BE2C (cell line): ENCODE measurements around the gene GNG12.

ENCODE experiments used
- DNase-seq: peaks from one replicate; pipeline ENCODE4 v3.0.0-alpha.2; 2020
- H3K27me3 ChIP-seq: fragments of 250-450 bp; sonication (Bioruptor Pico); 2 replicates; pipeline ENCODE4 v1.5.1; 2020; ENCODE audit warnings: mild to moderate bottlenecking
- H3K36me3 ChIP-seq: fragments of 250-450 bp; sonication (Bioruptor Pico); 2 replicates; pipeline ENCODE4 v1.5.1; 2020; ENCODE audit warnings: mild to moderate bottlenecking
- H3K4me1 ChIP-seq: fragments of 250-450 bp; sonication (Bioruptor Pico); 2 replicates; pipeline ENCODE4 v1.5.1; 2020
- H3K4me3 ChIP-seq: 2 replicates; pipeline ENCODE4 v1.5.1; 2011; ENCODE audit warnings: low read depth, low read length
- H3K9me3 ChIP-seq: fragments of 250-450 bp; sonication (Bioruptor Pico); 2 replicates; pipeline ENCODE4 v1.5.1; 2020
- CTCF ChIP-seq: IDR thresholded peaks from 2 replicates; pipeline ENCODE4 v1.5.1; 2012; ENCODE audit warnings: mild to moderate bottlenecking, low read depth, low read length

The GNG12 gene

DNA sequence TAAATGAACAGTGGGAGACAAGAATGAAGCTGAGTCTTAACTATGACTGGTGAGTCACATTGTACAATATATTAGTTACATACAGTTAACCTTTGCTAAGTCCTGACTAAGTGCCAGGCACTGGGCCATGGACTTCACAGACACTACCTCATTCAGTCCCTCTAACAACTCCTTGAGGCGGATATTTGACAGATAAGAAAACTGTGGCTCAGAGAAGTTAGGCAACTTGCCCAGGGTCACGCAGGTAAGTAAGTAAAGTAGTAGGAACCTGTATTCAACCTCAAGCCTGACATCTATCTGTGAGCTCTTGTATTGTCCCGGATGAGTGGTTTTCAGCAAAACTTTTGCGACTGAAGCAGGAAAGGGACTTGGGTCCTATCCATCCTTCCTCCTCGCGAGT, 62.1 kb downstream of the GNG12 start:
- H3K36me3 ChIP-seq: no peaks in the 10 kb centered on the region
- H3K9me3 ChIP-seq: no peaks in the 10 kb centered on the region
- no peaks in the 10 kb centered on the region for H3K27me3 ChIP-seq
- no peak overlapping the region for H3K4me3 ChIP-seq
- no peaks in the 10 kb centered on the region for H3K4me1 ChIP-seq
- TF ChIP-seq CTCF: peak; percentile 10; the same call in 1 of the 2 replicates
- DNase-seq: no peak

GRCh38 chr1:67769633-67770256, 63.5 kb downstream of the GNG12 start:
- no peak for DNase-seq
- Histone ChIP-seq H3K27me3 (no peaks in the 10 kb centered on the region), H3K9me3 (no peaks in the 10 kb centered on the region), H3K4me3 (no peak overlapping the region), H3K4me1 (no peaks in the 10 kb centered on the region), H3K36me3 (no peaks in the 10 kb centered on the region)
- no peak for TF ChIP-seq CTCF

DNA sequence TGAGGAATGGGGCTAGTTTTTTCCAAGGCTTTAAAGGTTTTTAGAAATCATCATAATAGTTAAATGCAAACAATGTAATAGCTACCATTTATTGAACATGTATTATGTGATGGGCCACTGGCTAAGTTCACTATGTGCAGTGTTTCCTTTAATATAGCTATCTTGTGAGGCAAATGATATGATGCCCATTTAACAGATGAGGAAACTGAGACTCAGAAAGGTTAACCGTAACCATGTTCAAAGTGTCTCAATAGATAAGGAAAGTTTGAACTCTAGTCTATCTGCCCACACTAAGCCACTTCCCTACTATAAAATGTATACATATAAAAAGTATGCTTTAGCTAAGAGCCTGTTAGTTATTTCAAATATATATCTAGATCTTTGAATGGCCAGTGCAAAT, 64.8 kb downstream of the GNG12 start:
- DNase-seq: no peak
- no peaks in the 10 kb centered on the region for H3K36me3 ChIP-seq
- H3K9me3 ChIP-seq: no peaks in the 10 kb centered on the region

GRCh38 chr1:67767103-67767782, 66.0 kb downstream of the GNG12 start:
- TF ChIP-seq CTCF: no peak
- no peaks in the 10 kb centered on the region for H3K27me3 ChIP-seq

More for the DNA sequence above, 64.8 kb downstream of the GNG12 start:
- Histone ChIP-seq H3K4me3 (no peak overlapping the region), H3K4me1 (no peaks in the 10 kb centered on the region), H3K27me3 (no peaks in the 10 kb centered on the region)
- no peak for TF ChIP-seq CTCF

GRCh38 chr1:67766141-67766978, 66.9 kb downstream of the GNG12 start:
- Histone ChIP-seq H3K36me3 (no peaks in the 10 kb centered on the region), H3K4me1 (no peaks in the 10 kb centered on the region), H3K4me3 (no peak overlapping the region), H3K27me3 (no peaks in the 10 kb centered on the region), H3K9me3 (no peaks in the 10 kb centered on the region)
- TF ChIP-seq CTCF: peak; percentile 65
- DNase-seq: peak; percentile 40

More at GRCh38 chr1:67767103-67767782, 66.0 kb downstream of the GNG12 start:
- H3K36me3 ChIP-seq: no peaks in the 10 kb centered on the region
- no peaks in the 10 kb centered on the region for H3K4me1 ChIP-seq
- no peak for DNase-seq
- H3K4me3 ChIP-seq: no peak overlapping the region
- no peaks in the 10 kb centered on the region for H3K9me3 ChIP-seq

DNA sequence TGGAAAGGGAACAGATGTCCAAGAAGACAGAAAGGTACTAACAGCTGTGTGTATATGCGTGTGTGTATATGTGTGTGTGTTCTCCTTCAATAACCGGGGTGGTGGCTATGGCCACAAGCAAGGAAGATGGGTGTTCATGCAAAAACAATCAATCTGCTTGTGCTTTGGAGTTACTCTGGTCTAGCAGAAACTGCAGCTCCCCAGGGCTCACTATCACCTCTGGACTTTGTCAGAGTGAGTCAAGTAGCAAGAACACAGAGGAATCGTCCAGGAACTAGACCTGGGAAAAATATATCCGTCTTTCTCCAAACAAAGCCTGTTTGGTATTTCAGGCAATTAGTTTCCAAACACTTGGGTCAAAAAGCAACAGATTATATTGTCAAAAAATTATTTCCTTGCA, 68.6 kb downstream of the GNG12 start:
- no peaks in the 10 kb centered on the region for H3K27me3 ChIP-seq
- peaks cover 3% of the 10 kb centered on the region; the same call in 1 of the 2 replicates for H3K4me1 ChIP-seq
- no peaks in the 10 kb centered on the region for H3K36me3 ChIP-seq
- no peak for TF ChIP-seq CTCF
- no peak overlapping the region for H3K4me3 ChIP-seq
- DNase-seq: no peak
- H3K9me3 ChIP-seq: no peaks in the 10 kb centered on the region
